ENCODE results near the gene TCF20. TPM values are rescaled to one million over a fixed set of nuclear protein-coding genes. Genes with fewer than 3 reads are reported as not detected.

The TCF20 gene
- 10 to 100 TPM; 24.9 to 48.2 (median 38.4) TPM for total RNA-seq

GRCh38 chr22:42270510-42271190, at the start of gene TCF20:
Gene TCF20, minus strand, starts transcription at chr22:42270653. Its CDS starts 55,348 bp downstream, at chr22:42215305.
- intact Hi-C loops (cut with DNase I) = loop anchor here (5.0 kb wide), 2 partner anchors 97 to 172 kb away; no protein-coding TSS in a partner anchor

GRCh38 chr22:42319386-42319785, 48.9 kb upstream of the TCF20 start:
- no peak overlapping the region for H3K4me3 ChIP-seq
- H3K36me3 ChIP-seq = no peaks in the 10 kb centered on the region
- H3K9me3 ChIP-seq = no peaks in the 10 kb centered on the region
- intact Hi-C loops (cut with DNase I) = no loop called here
- H3K27ac ChIP-seq (replicated peaks in 1 of 4) = no peak overlapping the region
- no peak for DNase-seq (ENCODE audit: extremely low spot score)
- TF ChIP-seq EP300 (IDR thresholded peaks at IDR 0.05) = no peak
- no peak for TF ChIP-seq CTCF (IDR thresholded peaks at IDR 0.05)
- no peak for TF ChIP-seq POLR2AphosphoS5 (IDR thresholded peaks at IDR 0.05)
- TF ChIP-seq POLR2A (IDR thresholded peaks at IDR 0.05; ENCODE audit: low read depth) = no peak
- H3K4me1 ChIP-seq = peaks cover 2 to 26% (median 20%) of the 10 kb centered on the region in 4 donors
- no peaks in the 10 kb centered on the region for H3K27me3 ChIP-seq
- 76% methylated on average over 6 of the region's 6 CpGs for WGBS

More at GRCh38 chr22:42270510-42271190, at the start of gene TCF20:
- Histone ChIP-seq H3K27me3 (no peaks in the 10 kb centered on the region), H3K27ac (replicated peaks in 1 of 4) (peak within 1 kb of the TSS; percentile 82 to 93 (median 88)), H3K4me1 (peaks cover 12 to 30% (median 24%) of the 10 kb centered on the region in 4 donors), H3K36me3 (no peaks in the 10 kb centered on the region), H3K9me3 (no peaks in the 10 kb centered on the region), H3K4me3 (peak within 1 kb of the TSS; percentile 93 to 100 (median 98))
- no peak for DNase-seq (ENCODE audit: extremely low spot score)
- 40% methylated on average over 2 of the region's 91 CpGs for WGBS
- TF ChIP-seq POLR2AphosphoS5 (IDR thresholded peaks at IDR 0.05) (peak; percentile 25 to 26), POLR2A (IDR thresholded peaks at IDR 0.05; ENCODE audit: low read depth) (no peak)

GRCh38 chr22:42318967-42319366, 48.5 kb upstream of the TCF20 start:
- peaks cover 2 to 30% (median 24%) of the 10 kb centered on the region in 4 donors for H3K4me1 ChIP-seq
- H3K9me3 ChIP-seq = no peaks in the 10 kb centered on the region
- DNase-seq (ENCODE audit: extremely low spot score) = no peak
- H3K27me3 ChIP-seq = no peaks in the 10 kb centered on the region
- TF ChIP-seq POLR2A (IDR thresholded peaks at IDR 0.05; ENCODE audit: low read depth) = no peak
- TF ChIP-seq POLR2AphosphoS5 (IDR thresholded peaks at IDR 0.05) = no peak
- TF ChIP-seq CTCF (IDR thresholded peaks at IDR 0.05) = no peak
- TF ChIP-seq EP300 (IDR thresholded peaks at IDR 0.05) = no peak
- intact Hi-C loops (cut with DNase I) = no loop called here
- no peak overlapping the region for H3K27ac ChIP-seq (replicated peaks in 1 of 4)
- 100% methylated on average over 2 of the region's 3 CpGs for WGBS
- H3K4me3 ChIP-seq = no peak overlapping the region
- no peaks in the 10 kb centered on the region for H3K36me3 ChIP-seq

- peaks cover 0 to 4% (median 0%) of the 10 kb centered on the region in 4 donors for H3K27me3 ChIP-seq
- TF ChIP-seq POLR2A (IDR thresholded peaks at IDR 0.05; ENCODE audit: low read depth) (no peak), POLR2AphosphoS5 (IDR thresholded peaks at IDR 0.05) (no peak), CTCF (IDR thresholded peaks at IDR 0.05) (no peak), EP300 (IDR thresholded peaks at IDR 0.05) (no peak)
- no peaks in the 10 kb centered on the region for H3K36me3 ChIP-seq
- WGBS = 72% methylated on average over 10 of the region's 25 CpGs
- intact Hi-C loops (cut with DNase I) = no loop called here
- no peak overlapping the region for H3K4me3 ChIP-seq
- DNase-seq (ENCODE audit: extremely low spot score) = no peak
- H3K9me3 ChIP-seq = no peaks in the 10 kb centered on the region
- no peak overlapping the region for H3K27ac ChIP-seq (replicated peaks in 1 of 4)
- peaks cover 2 to 34% (median 29%) of the 10 kb centered on the region in 4 donors for H3K4me1 ChIP-seq
These were observed 47.5 kb upstream of the TCF20 start for GRCh38 chr22:42317691-42318547.

GRCh38 chr22:42317008-42317407, 46.6 kb upstream of the TCF20 start:
- DNase-seq (ENCODE audit: extremely low spot score) = no peak
- H3K27me3 ChIP-seq = peaks cover 0 to 8% (median 0%) of the 10 kb centered on the region in 4 donors
- no peak for TF ChIP-seq CTCF (IDR thresholded peaks at IDR 0.05)
- TF ChIP-seq EP300 (IDR thresholded peaks at IDR 0.05) = no peak
- no peak for TF ChIP-seq POLR2AphosphoS5 (IDR thresholded peaks at IDR 0.05)
- no peak for TF ChIP-seq POLR2A (IDR thresholded peaks at IDR 0.05; ENCODE audit: low read depth)
- H3K36me3 ChIP-seq = no peaks in the 10 kb centered on the region
- WGBS = 65% methylated on average over 13 of the region's 13 CpGs
- H3K27ac ChIP-seq (replicated peaks in 1 of 4) = no peak overlapping the region
- H3K4me3 ChIP-seq = no peak overlapping the region
- H3K4me1 ChIP-seq = peaks cover 2 to 32% (median 29%) of the 10 kb centered on the region in 4 donors
- intact Hi-C loops (cut with DNase I) = no loop called here
- H3K9me3 ChIP-seq = no peaks in the 10 kb centered on the region

Measured in esophagus muscularis mucosa (tissue), 4 donors.